Measurements from ENCODE around the gene CELSR1. TPM values are rescaled to one million over a fixed set of nuclear protein-coding genes. Genes with fewer than 3 reads are reported as not detected.

CELSR1 gene
- total RNA-seq, 1 experiment from 2014 or later: 19.6 TPM

GRCh38 chr22:46327691-46328465, 209.5 kb downstream of the CELSR1 start:
- no peak overlapping the region for H2AFZ ChIP-seq (ENCODE audit: low read depth, low read length, poor library complexity, severe bottlenecking)
- CTCF ChIA-PET: no interaction called here
- H3K79me2 ChIP-seq (ENCODE audit: insufficient read depth, low read length): no peaks in the 10 kb centered on the region
- intact Hi-C loops (cut with micrococcal nuclease): no loop called here
- BruUV-seq (replicated peaks): no TSS peak
- no peak overlapping the region for H3K4me3 ChIP-seq (replicated peaks in 1 of 2; ENCODE audit: low read depth in 1 of 2, low read length in 2 of 2)
- RAD21 ChIA-PET (ENCODE audit: low non-redundant PET in 1 of 2, low total read pairs in 2 of 2, uncharacterized antibody in 2 of 2, unreplicated experiment in 2 of 2): no interaction called here
- ATAC-seq (no peak), DNase-seq (ENCODE audit: low read depth, low spot score) (no peak)
- TF ChIP-seq, protein P1, sequence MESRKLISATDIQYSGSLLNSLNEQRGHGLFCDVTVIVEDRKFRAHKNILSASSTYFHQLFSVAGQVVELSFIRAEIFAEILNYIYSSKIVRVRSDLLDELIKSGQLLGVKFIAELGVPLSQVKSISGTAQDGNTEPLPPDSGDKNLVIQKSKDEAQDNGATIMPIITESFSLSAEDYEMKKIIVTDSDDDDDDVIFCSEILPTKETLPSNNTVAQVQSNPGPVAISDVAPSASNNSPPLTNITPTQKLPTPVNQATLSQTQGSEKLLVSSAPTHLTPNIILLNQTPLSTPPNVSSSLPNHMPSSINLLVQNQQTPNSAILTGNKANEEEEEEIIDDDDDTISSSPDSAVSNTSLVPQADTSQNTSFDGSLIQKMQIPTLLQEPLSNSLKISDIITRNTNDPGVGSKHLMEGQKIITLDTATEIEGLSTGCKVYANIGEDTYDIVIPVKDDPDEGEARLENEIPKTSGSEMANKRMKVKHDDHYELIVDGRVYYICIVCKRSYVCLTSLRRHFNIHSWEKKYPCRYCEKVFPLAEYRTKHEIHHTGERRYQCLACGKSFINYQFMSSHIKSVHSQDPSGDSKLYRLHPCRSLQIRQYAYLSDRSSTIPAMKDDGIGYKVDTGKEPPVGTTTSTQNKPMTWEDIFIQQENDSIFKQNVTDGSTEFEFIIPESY (IDR thresholded peaks at IDR 0.05; ENCODE audit: extremely low read depth, insufficient replicate concordance, low read length): no peak
- no peak for TF ChIP-seq MAX (IDR thresholded peaks at IDR 0.05)
- no peak for TF ChIP-seq SRF (IDR thresholded peaks at IDR 0.05; ENCODE audit: low read depth)
- H3K27ac ChIP-seq (ENCODE audit: low read depth, low read length): no peak overlapping the region
- no peaks in the 10 kb centered on the region for H3K4me1 ChIP-seq (ENCODE audit: control insufficient read depth in 1 of 2, insufficient read depth in 2 of 2, low read length in 2 of 2)
- no peak overlapping the region for H3K9ac ChIP-seq (ENCODE audit: low read length)
- POLR2A ChIA-PET: no interaction called here
- H4K20me1 ChIP-seq (ENCODE audit: insufficient read depth): no peaks in the 10 kb centered on the region
- no peak overlapping the region for H3K4me2 ChIP-seq (ENCODE audit: low read length)
- peaks cover 36 to 39% of the 10 kb centered on the region in 2 experiments; a peak in 3 of 4 replicates for H3K36me3 ChIP-seq (ENCODE audit: control insufficient read depth in 1 of 2, insufficient read depth in 2 of 2, low read length in 2 of 2)
- H3K9me3 ChIP-seq (ENCODE audit: control insufficient read depth in 1 of 2, insufficient read depth in 1 of 2, low read depth in 1 of 2, low read length in 2 of 2): no peaks in the 10 kb centered on the region
- H3K27me3 ChIP-seq (ENCODE audit: insufficient read depth, low read length): no peaks in the 10 kb centered on the region
- H3K9me2 ChIP-seq (ENCODE audit: insufficient read depth): no peaks in the 10 kb centered on the region

GRCh38 chr22:46326066-46326680, 211.2 kb downstream of the CELSR1 start:
- ChIA-PET CTCF (no interaction called here), RAD21 (ENCODE audit: low non-redundant PET in 1 of 2, low total read pairs in 2 of 2, uncharacterized antibody in 2 of 2, unreplicated experiment in 2 of 2) (no interaction called here), POLR2A (interaction anchor here (1.2 kb wide), 1 partner anchor 10 kb away, joined by 6 read pairs; the partner anchor contains the start of gene TRMU)
- H4K20me1 ChIP-seq (ENCODE audit: insufficient read depth): no peaks in the 10 kb centered on the region
- H3K27me3 ChIP-seq (ENCODE audit: insufficient read depth, low read length): no peaks in the 10 kb centered on the region
- H3K4me1 ChIP-seq (ENCODE audit: control insufficient read depth in 1 of 2, insufficient read depth in 2 of 2, low read length in 2 of 2): no peaks in the 10 kb centered on the region
- H2AFZ ChIP-seq (ENCODE audit: low read depth, low read length, poor library complexity, severe bottlenecking): no peak overlapping the region
- H3K9ac ChIP-seq (ENCODE audit: low read length): no peak overlapping the region
- H3K9me2 ChIP-seq (ENCODE audit: insufficient read depth): no peaks in the 10 kb centered on the region
- ATAC-seq: no peak
- H3K4me3 ChIP-seq (replicated peaks in 1 of 2; ENCODE audit: low read depth in 1 of 2, low read length in 2 of 2): no peak overlapping the region
- DNase-seq (ENCODE audit: low read depth, low spot score): no peak
- peaks cover 37 to 39% of the 10 kb centered on the region in 2 experiments; a peak in 3 of 4 replicates for H3K36me3 ChIP-seq (ENCODE audit: control insufficient read depth in 1 of 2, insufficient read depth in 2 of 2, low read length in 2 of 2)
- H3K9me3 ChIP-seq (ENCODE audit: control insufficient read depth in 1 of 2, insufficient read depth in 1 of 2, low read depth in 1 of 2, low read length in 2 of 2): no peaks in the 10 kb centered on the region
- no peaks in the 10 kb centered on the region for H3K79me2 ChIP-seq (ENCODE audit: insufficient read depth, low read length)
- no peak overlapping the region for H3K4me2 ChIP-seq (ENCODE audit: low read length)
- no TSS peak for BruUV-seq (replicated peaks)
- no peak overlapping the region for H3K27ac ChIP-seq (ENCODE audit: low read depth, low read length)
- intact Hi-C loops (cut with micrococcal nuclease): no loop called here
- TF ChIP-seq ZFX (IDR thresholded peaks at IDR 0.05) (no peak), ATF3 (IDR thresholded peaks at IDR 0.05) (no peak), MAX (IDR thresholded peaks at IDR 0.05) (no peak), TCF7L2 (IDR thresholded peaks at IDR 0.05; ENCODE audit: borderline replicate concordance, extremely low read depth, insufficient read depth, insufficient read length) (no peak), JUND (IDR thresholded peaks at IDR 0.05) (no peak), CEBPB (IDR thresholded peaks at IDR 0.05; ENCODE audit: low read depth) (no peak), POLR2AphosphoS5 (IDR thresholded peaks at IDR 0.05; ENCODE audit: low read depth, low read length) (no peak)
- TF ChIP-seq, protein P2, sequence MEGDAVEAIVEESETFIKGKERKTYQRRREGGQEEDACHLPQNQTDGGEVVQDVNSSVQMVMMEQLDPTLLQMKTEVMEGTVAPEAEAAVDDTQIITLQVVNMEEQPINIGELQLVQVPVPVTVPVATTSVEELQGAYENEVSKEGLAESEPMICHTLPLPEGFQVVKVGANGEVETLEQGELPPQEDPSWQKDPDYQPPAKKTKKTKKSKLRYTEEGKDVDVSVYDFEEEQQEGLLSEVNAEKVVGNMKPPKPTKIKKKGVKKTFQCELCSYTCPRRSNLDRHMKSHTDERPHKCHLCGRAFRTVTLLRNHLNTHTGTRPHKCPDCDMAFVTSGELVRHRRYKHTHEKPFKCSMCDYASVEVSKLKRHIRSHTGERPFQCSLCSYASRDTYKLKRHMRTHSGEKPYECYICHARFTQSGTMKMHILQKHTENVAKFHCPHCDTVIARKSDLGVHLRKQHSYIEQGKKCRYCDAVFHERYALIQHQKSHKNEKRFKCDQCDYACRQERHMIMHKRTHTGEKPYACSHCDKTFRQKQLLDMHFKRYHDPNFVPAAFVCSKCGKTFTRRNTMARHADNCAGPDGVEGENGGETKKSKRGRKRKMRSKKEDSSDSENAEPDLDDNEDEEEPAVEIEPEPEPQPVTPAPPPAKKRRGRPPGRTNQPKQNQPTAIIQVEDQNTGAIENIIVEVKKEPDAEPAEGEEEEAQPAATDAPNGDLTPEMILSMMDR (IDR thresholded peaks at IDR 0.05 in 2 of 3, conservative IDR thresholded peaks at IDR 0.05 in 1 of 3; ENCODE audit: borderline replicate concordance in 1 of 3, insufficient read depth in 1 of 3, low read depth in 2 of 3, low read length in 2 of 3): no peak
